ENCODE measurements around the gene GPR150.
"Not testable (repeated sequence)": the region's sequence is repeated elsewhere in the genome, so short reads cannot be mapped to it uniquely, and the experiment has no call there.

The GPR150 gene

DNA sequence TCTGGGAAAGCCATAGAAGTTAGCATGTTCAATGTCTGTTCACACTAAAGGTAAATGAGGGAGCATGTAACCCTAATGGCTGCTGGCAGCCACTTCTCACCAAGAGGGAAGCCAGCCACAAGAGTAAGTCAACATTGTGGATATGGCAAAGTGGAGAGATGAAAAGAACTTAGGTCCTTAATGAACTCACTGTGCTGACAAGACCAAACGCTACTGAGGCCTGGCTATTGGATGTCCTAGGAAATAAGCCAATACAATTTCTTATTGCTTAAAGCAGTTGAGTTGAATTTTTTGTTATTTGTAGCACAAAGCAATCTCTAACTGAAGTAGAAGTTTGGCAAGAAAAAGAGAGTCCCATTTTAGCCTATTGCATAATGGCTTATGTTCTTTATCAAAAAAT is 6.8 kb downstream of the GPR150 start:
- no peak for DNase-seq

DNA sequence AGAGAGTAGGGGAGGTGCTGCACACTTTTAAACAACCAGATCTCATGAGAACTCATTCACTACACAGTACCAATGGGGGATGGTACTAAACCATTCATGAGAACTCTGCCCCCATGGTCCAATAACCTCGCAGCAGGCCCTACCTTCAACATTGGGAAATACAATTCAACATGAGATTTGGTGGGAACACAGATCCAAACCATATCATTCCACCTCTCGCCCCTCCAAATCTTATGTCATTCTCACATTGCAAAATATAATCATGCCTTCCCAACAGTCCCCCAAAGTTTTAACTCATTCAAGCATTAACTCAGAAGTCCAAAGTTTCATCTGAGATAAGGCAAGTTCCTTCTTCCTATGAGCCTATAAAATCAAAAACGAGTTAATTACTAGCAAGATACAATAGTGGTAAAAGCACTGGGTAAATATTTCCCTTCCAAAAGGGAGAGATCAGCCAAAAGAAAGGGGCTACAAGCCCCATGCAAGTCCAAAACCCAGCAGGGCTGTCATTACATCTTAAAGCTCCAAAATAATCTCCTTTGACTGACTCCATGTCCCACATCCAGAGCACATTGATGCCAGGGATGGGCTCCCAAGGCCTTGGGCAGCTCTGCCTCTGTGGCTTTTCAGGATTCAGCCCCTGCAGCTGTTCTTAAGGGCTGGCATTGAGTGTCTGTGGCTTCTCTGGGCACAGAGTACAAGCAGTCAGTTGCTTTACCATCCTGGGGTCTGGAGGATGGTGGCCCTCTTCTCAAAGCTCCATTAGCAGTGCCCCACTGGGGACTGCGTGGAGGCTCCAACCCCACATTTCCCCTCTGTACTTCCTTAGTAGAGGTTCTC is 8.3 kb downstream of the GPR150 start:
- no peak for DNase-seq

DNA sequence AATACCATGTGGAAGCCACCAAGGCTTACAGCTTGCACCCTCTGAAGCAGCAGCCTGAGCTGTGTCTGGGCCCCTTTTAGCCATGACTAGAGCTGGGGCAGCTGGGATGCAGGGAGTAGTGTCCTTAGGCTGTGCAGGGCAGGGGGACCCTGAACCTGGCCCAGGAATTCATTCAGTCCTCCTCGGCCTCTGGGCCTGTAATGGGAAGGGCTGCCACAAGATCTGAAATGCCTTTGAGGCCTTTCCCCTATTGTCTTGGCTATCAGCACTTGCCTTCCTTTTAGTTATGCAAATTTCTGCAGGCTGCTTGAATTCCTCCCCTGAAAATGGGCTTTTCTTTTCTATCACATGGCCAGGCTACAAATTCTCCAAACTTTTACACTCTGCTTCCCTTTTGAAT is 9.0 kb downstream of the GPR150 start:
- no peak for DNase-seq

DNA sequence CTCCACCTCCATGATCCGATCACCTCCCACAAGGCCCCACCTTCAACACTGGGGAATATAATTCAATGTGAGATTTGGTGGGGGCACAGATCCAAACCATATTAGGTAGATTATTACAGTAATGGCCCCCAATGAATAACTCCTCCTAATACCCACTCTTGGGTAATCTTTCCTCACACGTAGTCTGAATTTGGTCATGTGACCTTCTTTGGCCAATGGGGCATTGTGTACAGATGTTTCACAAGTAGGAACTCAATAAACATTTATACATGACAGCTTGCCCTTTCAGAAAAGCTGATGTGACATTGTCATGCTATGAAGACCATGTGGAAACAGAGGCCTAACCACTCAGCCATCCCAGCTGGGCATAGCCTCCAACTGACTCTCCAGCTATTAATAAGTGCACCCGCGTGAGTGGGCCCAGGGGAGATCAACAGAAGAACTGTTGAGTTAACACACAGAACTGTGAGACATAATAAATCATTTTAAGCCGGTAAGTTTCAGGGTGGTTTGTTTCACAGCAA is 10.6 kb downstream of the GPR150 start:
- no peak for DNase-seq

DNA sequence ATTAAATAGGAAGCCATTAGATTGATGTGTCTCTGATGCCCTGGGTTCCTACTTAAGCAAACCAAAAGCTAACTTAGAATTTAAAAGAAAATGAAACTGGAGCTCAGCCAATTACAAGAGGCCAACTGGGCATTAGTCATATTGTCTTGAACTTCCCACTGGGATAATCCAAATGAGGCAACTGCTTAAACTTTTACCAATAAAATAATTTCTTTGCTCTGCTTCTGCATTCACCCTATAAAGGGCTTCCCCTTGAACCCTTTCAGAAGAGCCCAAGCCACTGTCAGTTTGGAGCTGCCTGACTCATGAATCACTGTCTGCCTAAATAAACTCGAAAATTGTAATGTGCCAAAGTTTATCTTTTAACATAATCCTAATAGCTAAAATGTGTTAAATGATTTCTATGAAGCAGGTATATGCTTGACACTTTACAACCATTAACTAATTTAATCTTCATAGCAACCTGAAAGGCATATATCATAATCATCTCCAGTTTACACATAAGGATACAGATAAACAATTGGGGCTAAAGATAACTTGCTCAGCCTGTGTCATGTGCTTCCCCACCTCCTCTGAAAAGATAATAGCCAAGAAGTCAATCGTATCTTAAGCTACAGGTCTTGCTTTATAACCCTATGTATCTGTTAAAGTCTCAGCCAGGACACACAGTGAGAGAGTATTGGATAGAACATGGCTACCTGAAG is 11.5 kb downstream of the GPR150 start:
- no peak for DNase-seq

DNA sequence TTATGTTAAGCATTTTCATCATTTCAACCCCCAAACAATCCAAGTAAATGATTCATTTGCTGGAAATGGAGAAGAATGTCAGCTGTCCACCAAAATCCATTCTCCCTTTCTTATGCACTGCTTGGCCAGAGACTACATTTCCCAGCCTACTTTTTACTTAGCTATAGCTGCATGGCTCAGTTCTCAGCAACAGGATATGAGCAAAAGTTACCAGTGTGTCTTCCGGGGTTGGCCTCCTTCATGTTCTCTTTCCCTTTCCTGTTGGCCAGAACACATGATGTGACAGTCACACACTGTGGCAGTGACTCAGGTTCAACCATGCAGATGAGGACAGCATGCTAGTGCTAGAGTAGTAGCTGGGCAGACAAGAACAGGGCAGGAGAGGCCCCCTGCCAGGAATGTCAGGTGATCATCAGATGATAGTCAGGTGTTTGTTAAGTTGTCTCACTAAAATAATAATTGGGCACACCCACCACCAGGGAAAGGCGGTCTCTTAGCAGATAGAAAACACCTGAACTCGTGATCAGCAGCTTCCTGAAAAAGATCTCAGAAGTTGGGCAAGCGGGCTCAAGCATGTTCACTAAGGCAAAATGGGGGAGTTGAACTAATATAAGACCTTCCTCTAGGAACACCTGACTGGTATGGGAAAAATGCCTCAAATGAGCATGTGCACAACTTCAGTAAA is 12.2 kb downstream of the GPR150 start:
- DNase-seq, result peak; percentile 62

DNA sequence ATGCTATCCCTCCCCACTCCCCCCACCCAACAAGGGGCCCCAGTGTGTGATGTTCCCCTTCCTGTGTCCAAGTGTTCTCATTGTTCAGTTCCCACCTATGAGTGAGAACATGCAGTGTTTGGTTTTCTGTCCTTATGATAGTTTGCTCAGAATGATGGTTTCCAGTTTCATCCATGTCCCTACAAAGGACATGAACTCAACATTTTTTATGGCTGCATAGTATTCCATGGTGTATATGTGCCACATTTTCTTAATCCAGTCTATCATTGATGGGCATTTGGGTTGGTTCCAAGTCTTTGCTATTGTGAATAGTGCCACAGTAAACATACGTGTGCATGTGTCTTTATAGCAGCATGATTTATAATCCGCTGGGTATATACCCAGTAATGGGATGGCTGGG is 13.1 kb downstream of the GPR150 start:
- DNase-seq, result not testable (repeated sequence)

DNA sequence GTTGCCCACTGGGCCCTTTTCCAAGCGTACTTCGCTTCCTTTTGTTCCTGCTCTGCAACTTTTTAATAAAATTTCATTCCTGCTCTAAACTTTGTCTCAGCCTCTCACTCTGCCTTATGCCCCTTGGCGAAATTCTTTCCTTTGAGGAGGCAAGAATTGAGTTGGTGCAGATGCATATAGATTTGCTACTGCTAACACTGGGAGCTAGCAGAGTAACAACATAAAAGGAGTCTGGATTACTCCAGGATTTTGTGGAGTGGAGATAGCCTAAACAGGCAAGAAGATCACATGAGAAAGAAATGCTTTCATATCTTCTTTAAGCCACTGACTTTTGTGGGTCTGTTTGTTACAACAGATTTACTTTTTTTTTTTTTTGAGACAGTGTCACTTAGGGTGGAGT is 13.8 kb downstream of the GPR150 start:
- no peak for DNase-seq

DNA sequence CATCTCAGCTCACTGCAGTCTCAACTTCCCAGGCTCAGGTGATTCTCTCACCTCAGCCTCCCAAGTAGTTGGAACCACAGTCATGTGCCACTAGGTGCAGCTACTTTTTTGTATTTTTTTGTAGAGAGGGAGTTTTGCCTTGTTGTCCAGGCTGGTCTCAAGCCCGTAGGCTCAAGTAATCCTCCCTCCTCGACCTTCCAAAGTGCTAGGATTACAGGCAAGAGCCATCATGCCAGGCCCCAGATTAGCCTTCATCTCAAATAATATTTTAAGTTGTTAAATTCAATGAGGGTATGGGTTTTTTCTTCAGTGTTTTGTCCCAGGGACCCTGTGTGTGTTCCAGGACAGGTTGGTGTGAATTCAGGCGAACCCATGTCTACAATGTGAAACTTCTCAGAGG is 14.2 kb downstream of the GPR150 start:
- DNase-seq, result no peak

DNA sequence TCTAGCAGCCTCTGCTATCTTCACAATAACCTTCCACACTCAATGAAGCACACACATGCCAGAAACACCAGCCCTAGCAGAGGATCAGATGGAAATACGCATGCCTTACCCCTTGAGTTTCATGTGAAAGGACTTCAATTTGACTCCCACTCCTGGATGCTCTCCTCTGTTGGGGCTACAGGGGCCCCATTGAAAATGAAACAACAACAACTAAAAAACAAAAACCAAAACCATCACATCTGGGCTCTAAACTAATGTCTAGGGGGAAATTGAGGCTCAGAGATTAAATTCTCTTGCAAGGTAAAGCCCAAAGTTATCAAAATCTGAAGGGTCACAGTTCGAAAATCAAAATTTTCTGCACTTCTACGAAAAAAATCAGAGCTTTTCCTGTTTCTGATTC is 18.7 kb downstream of the GPR150 start:
- no peak for DNase-seq

DNA sequence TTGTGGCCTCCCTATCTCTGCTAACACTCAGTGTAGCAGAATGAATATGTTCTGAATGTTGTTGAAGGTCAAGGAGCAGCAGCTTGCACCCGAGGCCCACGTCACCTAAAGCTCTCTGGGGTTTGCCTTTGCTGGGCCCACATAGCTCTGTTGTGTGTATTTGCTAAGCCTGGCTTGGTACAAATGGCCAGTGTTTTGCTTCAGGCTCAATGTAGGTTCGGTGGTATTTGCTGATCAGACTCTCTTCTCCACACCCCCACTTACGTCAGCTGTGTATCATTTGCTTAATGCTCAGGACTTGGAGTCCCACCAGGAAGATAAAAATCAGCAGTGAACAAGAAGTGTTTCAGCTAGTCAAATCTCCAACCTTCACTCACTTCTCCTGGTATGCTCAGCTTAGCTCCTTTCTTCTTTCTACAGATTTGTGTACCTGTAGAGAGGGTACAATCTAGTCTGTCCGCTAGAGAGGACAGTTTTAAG is 21.9 kb downstream of the GPR150 start:
- no peak for DNase-seq

DNA sequence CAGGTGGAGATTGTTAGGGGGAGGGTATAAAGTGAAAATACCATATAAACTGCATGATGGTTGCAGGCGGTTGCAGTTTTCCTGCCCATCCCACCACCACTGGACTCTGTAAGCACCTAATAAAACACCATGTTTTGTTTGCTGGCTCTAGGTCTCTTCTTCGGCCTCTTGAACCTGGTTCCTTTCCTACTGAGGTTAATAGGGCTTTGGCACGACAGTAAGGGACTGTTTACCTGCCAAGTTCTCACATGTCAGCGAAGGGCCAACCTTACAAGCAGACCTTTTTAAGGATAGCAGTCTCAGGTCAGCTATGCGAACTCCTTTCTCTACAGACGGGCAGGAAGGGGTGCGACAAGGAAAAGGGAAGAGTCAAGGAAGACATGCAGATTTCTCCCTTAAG is 23.3 kb downstream of the GPR150 start:
- DNase-seq, result no peak

DNA sequence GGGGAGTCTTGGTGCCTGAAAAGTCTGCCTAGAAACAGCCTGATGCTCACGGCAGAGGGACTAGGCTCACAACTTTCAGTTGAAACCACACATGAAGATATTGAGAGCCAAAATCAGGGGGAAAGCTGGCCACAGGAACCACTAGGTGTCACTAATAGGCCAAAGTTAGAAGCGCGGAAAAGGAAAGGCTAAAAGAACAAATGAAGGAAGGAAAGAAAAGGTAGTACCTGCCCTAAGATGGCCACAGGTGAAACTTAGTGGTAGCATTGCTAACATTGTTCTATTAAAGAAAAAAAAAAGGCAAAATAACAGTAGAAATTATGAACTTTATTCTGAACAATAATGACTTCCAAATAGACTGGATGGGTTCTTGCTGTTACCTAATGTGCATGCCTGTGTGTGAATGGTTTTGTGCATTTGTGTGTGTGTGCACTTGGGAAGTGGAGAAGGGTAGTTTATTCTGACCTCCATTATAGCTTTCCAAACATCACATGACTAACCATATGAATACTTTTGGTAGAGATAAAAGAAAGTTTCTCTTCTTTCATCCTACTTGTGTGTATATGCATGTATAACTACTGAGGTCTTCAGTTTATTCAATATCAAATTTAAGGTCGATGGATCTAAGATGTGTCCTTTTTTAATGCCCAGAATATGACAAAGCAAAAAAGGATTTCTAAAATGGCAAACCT is 24.6 kb downstream of the GPR150 start:
- peak; percentile 24 for DNase-seq

DNA sequence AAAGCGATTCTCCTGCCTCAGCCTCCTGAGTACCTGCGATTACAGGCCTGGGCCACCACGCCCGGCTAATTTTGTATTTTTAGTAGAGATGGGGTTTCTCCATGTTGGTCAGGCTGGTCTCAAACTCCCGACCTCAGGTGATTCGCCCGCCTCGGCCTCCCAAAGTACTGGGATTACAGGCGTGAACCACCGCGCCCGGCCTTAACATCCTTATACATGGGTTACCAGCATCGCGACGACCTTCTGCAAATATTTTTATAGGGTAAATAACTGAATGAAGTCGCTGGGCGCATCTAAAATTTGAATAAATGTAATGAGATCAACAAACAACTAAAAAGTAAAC is 26.3 kb downstream of the GPR150 start:
- DNase-seq, result not testable (repeated sequence)

DNA sequence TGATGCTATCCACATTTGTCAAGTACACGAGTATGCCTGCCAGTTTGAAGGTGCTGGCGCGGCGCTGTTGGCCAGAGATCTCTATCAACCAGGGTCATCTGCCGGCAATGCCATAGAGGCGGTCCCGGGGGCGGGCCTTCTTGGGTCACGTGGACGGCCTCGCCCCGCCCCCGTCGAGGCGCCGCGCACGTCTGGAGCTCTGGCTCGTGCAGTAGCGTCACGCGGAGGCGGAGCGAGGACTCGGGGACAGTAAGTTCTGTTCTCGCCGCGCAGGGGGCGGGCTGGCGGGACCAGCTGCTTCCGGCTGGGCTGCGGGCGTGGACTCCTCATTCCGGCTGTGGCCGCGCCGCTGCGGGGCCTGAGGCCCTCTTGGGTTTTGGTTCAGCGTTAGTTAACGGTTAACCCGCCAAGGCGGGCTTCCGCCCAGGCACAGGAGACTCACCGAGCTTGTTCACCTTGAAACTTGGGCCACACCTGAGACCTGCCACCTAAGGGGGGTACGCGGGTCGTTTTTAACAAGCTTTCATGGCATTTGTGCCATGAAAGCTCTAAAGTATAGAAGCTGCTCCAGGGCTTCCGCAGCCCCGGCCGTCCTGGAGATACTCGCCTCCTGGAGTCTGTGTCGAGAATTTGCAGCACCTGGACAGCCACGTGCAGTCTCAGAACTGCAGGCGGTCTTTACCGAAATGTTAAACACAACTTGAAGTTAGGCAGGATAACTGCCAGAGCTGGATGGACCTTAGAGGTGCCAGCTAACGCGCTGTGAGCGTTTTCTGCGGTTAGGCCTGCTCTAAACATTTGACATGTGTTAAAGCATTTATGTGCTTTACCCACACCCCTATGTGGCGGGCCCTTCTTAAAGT is 26.9 kb downstream of the GPR150 start, which contains the start of gene RFESD:
Gene RFESD (plus strand): TSS at position 209 of the 863 bp plus-strand sequence. CDS start 5,495 bp downstream, outside the sequence.
- DNase-seq, result peak; percentile 89

DNA sequence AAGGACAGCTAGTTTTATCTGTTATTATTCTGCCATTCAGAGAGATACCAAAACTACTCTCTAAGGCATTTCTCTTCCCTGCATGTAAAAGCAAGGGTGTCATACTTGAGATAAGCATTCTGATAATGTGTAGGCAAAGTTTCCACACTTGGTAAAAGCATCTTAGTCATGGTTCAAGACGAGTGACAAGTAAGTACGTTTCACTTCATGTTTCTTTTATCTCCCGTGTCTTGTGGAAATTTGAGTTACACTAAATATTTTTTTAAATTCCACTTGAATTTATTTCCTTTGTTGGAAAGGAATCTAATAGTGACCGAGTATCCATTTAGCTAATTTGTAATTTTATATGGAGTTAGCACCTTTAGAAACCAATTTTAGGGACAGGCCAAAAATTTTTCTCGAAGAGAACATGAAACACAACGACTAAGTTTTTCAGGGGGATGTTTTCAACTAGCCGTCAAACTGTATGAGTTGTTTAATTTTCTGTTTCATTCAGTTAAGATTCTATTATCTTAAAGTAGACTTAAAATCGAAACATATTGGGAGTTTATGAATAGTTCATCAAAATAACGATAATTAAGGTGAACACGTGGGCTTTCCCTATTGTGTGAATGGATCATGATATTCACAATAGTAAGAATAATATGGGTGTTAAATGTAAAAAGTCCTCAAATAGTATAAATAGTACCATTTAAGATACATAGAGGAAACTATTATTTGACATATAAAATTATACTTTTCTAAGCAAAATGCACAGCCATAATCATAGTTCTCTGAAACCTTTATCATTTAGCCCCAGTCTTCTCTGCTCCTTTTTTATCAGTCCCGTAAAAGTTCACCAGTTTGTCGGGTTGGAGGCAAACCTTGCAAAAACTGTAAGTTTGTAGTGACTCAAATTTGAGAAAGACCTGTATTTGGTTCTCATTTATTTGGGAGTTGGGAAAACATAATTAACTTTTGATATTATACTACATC is 28.3 kb downstream of the GPR150 start:
- no peak for DNase-seq

DNA sequence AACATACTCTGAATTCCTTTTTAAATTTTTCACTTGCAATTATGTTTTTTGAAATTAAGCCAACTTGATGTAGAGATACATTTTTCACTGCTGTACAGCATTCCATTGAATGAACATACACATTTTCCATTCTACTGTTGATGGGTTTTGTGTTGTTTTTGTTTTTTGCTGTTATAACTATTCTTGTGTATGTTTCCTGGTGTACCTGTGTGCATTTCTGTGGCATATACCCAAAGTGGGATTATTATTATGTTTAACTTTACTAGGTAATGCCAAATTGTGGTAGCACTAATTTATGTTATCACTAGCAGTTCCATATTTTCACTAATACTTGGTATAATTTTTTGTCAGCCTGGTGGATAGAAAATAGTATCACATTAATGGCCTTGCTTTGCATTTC is 29.4 kb downstream of the GPR150 start:
- DNase-seq, result no peak

DNA sequence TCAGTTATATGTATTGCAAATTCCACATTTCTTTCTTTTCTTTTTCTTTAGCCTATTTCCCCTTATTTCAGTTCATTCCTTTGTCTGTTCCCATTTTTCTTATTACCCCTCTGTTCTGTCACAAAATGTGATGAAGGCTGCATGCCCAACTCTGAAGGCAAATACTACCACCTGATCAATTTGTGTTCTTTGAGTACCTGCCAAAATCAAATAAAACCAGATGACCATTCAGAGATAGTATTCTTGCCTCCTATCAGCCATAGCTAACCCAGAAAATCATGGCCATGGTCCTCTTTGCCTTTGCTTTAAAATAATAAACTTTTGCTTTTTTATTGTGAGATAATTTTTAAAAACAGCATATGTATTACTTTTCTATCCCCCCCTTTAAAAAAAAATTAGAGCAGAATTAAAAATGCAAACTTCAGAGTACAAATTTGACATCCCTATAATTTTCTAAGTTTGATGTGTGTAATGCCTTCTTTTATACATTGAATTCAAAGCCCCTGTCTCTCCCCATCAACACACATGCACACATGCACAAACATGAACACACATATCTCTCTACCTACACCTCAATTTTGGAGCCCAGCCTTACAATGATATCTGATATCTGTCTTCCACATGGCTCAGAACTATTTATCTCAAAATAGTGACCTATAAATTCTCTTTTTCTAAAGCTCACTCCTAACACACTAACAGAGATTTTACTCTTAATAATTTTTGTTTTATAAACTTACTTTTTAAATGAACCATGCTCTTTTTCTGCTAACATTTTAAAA is 30.1 kb downstream of the GPR150 start:
- DNase-seq, result no peak

DNA sequence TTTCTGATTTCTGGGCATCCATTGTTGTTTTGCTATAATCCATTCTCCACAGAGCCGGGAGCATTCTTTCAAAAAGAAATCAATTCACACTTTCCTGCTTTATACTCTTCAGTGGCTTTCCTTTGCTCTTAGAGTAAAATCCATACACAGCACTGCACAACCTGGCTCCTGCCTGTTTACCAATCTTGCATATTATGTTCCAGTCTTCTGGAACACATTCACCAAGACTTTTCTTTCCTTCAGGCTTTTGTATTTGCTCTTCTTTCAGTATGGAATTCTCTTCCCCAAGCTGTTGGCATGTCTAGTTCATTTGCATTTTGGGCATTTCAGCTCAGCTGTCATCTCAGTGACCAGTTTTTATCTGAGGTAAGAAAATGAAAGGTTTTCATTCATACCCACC is 33.0 kb downstream of the GPR150 start:
- no peak for DNase-seq

DNA sequence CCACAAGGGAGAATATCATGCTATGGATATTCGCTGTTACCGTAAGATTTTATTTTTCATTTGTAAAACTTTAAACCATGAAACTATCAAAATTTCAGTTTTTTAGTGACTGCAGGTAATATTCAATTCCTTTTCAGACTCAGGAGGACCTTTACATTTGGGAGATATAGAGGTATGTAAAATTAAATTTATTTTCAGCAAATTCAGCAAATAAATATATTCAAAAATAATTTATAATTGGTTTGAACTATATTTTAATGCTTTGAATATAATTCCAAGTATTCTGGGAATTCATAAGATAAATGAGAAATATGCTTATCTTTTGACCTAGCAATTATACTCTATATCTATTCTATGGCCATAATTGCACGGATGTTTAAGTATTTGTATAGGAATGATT is 34.3 kb downstream of the GPR150 start:
- no peak for DNase-seq

All from activated effector memory CD4-positive, alpha-beta T cell treated with Interleukin-2 at 50 U/mL for 16 hours (primary cell).